Spleen (tissue), 7 donors: ENCODE measurements around the gene ZGPAT.

Source experiments
- CTCF ChIP-seq, 11 experiments: fragments of 200-600 bp in 7 of 11; fragments of 450-650 bp in 4 of 11; sonication (generic) in 4 of 11; IDR thresholded peaks in 8 of 11; conservative IDR thresholded peaks in 3 of 11; 1 replicate in 7 of 11; 2 replicates in 4 of 11; pipeline versions ENCODE4 v1.4.0 to v1.8.0; 2016 to 2021; ENCODE audit warnings: antibody characterized with exemption in 11 of 11, inconsistent platforms in 4 of 11, mild to moderate bottlenecking in 1 of 11
- POLR2A ChIP-seq, 3 donors: fragments of 450-650 bp; IDR thresholded peaks; one replicate each; pipeline ENCODE4 v1.5.1; 2017; ENCODE audit warnings: antibody characterized with exemption in 3 of 3, mild to moderate bottlenecking in 1 of 3
- POLR2AphosphoS5 ChIP-seq, 3 donors: sonication (generic); formaldehyde crosslinking; IDR thresholded peaks; one replicate each; pipeline ENCODE4 v1.5.1; 2017; ENCODE audit warnings: antibody characterized with exemption in 3 of 3
- donor health status: DM: no; HTN: no; CAD: no; lungs with moderate emphysema.
- donor health status: DM: no; HTN: no; CAD: no.
- donor health status: DM: no; HTN: no; CAD: no.

- TF ChIP-seq CTCF (IDR thresholded peaks at IDR 0.05 in 8 of 11, conservative IDR thresholded peaks at IDR 0.05 in 3 of 11) (no peak), POLR2A (IDR thresholded peaks at IDR 0.05) (no peak), POLR2AphosphoS5 (IDR thresholded peaks at IDR 0.05) (peak; percentile 11 to 69 (median 38))
Measured at GRCh38 chr20:63701329-63702035, 6.4 kb upstream of the ZGPAT start.
